HEK293 (cell line): ENCODE data around the gene DUSP22.

ENCODE experiments used
- CTCF ChIA-PET: fragments of 350-600 bp; formaldehyde crosslinking; extraction: SDS; loops from one replicate; lab custom pipeline; 2021; ENCODE audit warnings: antibody characterized with exemption; lab: Yijun Ruan, JAX
- POLR2A ChIA-PET: fragments of 300-600 bp; formaldehyde crosslinking; extraction: SDS; loops from one replicate; lab custom pipeline; 2020; ENCODE audit warnings: antibody characterized with exemption, inconsistent platforms; lab: Yijun Ruan, JAX
- H3K27ac ChIP-seq: fragments of 200-500 bp; sonication (Bioruptor generic); 2 replicates; pipeline ENCODE4 v1.5.1; 2014; ENCODE audit warnings: low read depth, low read length, control low read depth, inconsistent platforms; ENCODE audit errors: extremely low read depth
- H3K36me3 ChIP-seq, 2 experiments: fragments of 200-500 bp in 1 of 2; sonication (Bioruptor generic) in 1 of 2; 1 replicate in 1 of 2; 2 replicates in 1 of 2; pipeline ENCODE4 v1.5.1; 2014 to 2017; ENCODE audit warnings: inconsistent platforms in 2 of 2, low read length in 2 of 2; ENCODE audit not compliant: control insufficient read depth in 2 of 2, insufficient read depth in 1 of 2
- H3K4me1 ChIP-seq: fragments of 200-500 bp; sonication (Bioruptor generic); 2 replicates; pipeline ENCODE4 v1.5.1; 2014; ENCODE audit warnings: mild to moderate bottlenecking, low read length, inconsistent platforms; ENCODE audit not compliant: control insufficient read depth, insufficient read depth
- H3K4me3 ChIP-seq: 2 replicates; pipeline ENCODE4 v1.5.1; 2011; ENCODE audit warnings: low read depth, mild to moderate bottlenecking, control low read depth, low read length, moderate library complexity
- H3K9me3 ChIP-seq: fragments of 200-500 bp; sonication (Bioruptor generic); 2 replicates; pipeline ENCODE4 v1.5.1; 2014; ENCODE audit warnings: low read depth, low read length, inconsistent platforms; ENCODE audit not compliant: control insufficient read depth, insufficient read depth
- ELK4 ChIP-seq: IDR thresholded peaks from 2 replicates; pipeline ENCODE4 v1.6.1; 2011; ENCODE audit warnings: mild to moderate bottlenecking, low read depth, low read length, borderline replicate concordance
- GLI4 ChIP-seq: fragments of 450-650 bp; formaldehyde crosslinking; IDR thresholded peaks from 2 replicates; pipeline ENCODE4 v1.5.1; 2016; ENCODE audit warnings: missing biosample characterization, missing genetic modification characterization
- KLF8 ChIP-seq: fragments of 450-650 bp; formaldehyde crosslinking; IDR thresholded peaks from 2 replicates; pipeline ENCODE4 v1.5.1; 2016; ENCODE audit warnings: missing biosample characterization, missing genetic modification characterization
- PBX3 ChIP-seq: sonication (generic); formaldehyde crosslinking; IDR thresholded peaks from 2 replicates; pipeline ENCODE4 v1.8.1; 2022; ENCODE audit warnings: mild to moderate bottlenecking, moderate library complexity, missing genetic modification reagents
- ZBTB10 ChIP-seq: fragments of 450-650 bp; formaldehyde crosslinking; IDR thresholded peaks from 2 replicates; pipeline ENCODE4 v1.5.1; 2016; ENCODE audit warnings: missing biosample characterization, missing genetic modification characterization
- ZBTB20 ChIP-seq: fragments of 450-650 bp; formaldehyde crosslinking; IDR thresholded peaks from 2 replicates; pipeline ENCODE4 v1.5.1; 2016; ENCODE audit warnings: missing biosample characterization, missing genetic modification characterization
- ZBTB26 ChIP-seq: fragments of 450-650 bp; formaldehyde crosslinking; optimal IDR thresholded peaks from 2 replicates; pipeline ENCODE3; 2016; ENCODE audit warnings: missing biosample characterization, mild to moderate bottlenecking, missing genetic modification characterization
- ZNF202 ChIP-seq: fragments of 450-650 bp; formaldehyde crosslinking; IDR thresholded peaks from 2 replicates; pipeline ENCODE4 v1.5.1; 2016; ENCODE audit warnings: missing biosample characterization, missing genetic modification characterization, borderline replicate concordance
- ZNF292 ChIP-seq: fragments of 450-650 bp; formaldehyde crosslinking; IDR thresholded peaks from 2 replicates; pipeline ENCODE4 v1.5.1; 2016; ENCODE audit warnings: low read depth, missing biosample characterization, missing genetic modification characterization, borderline replicate concordance
- ZNF529 ChIP-seq: fragments of 450-650 bp; formaldehyde crosslinking; IDR thresholded peaks from 2 replicates; pipeline ENCODE4 v1.5.1; 2017; ENCODE audit warnings: missing genetic modification characterization, missing biosample characterization; ENCODE audit not compliant: insufficient replicate concordance
- ZNF792 ChIP-seq: fragments of 450-650 bp; formaldehyde crosslinking; IDR thresholded peaks from 2 replicates; pipeline ENCODE4 v1.5.1; 2016; ENCODE audit warnings: missing biosample characterization, missing genetic modification characterization
- ZXDB ChIP-seq: fragments of 450-650 bp; formaldehyde crosslinking; IDR thresholded peaks from 2 replicates; pipeline ENCODE4 v1.5.1; 2016; ENCODE audit warnings: missing biosample characterization, missing genetic modification characterization

Gene DUSP22

GRCh38 chr6:391559-392440 lies 99.5 kb downstream of the DUSP22 start, which contains the start of gene IRF4 (continued):
- TF ChIP-seq ZBTB26 (tag by site-specific recombination): peak; percentile 44
- TF ChIP-seq ZXDB: peak; percentile 61
- peak; percentile 79 for TF ChIP-seq ZBTB20 (tag by site-specific recombination)
- 0 out of 2 replicates have a peak, but pooled peaks have one; percentile 28 for TF ChIP-seq KLF8 (tag by site-specific recombination)
- peak; percentile 40; the same call in 1 of the 2 replicates for TF ChIP-seq ZBTB10 (tag by site-specific recombination)
- no peak for TF ChIP-seq ZNF792 (tag by site-specific recombination)
- TF ChIP-seq GLI4 (tag by site-specific recombination): 0 out of 2 replicates have a peak, but pooled peaks have one; percentile 42
- no peak for TF ChIP-seq ELK4
- no peak for TF ChIP-seq ZNF529 (tag by site-specific recombination)

- Histone ChIP-seq H3K9me3 (no peaks in the 10 kb centered on the region), H3K4me3 (no peak overlapping the region; the same call in 1 of the 2 replicates), H3K36me3 (no peaks in the 10 kb centered on the region), H3K27ac (no peak overlapping the region; the same call in 1 of the 2 replicates), H3K4me1 (no peaks in the 10 kb centered on the region; the same call in 1 of the 2 replicates)
- CTCF ChIA-PET: interaction anchor here (0.6 to 1.2 kb wide), 4 partner anchors 16 to 328 kb away, joined by 3 read pairs; no protein-coding TSS in a partner anchor
- POLR2A ChIA-PET: interaction anchor here (0.8 kb wide), 1 partner anchor 1031 kb away, joined by 3 read pairs; no protein-coding TSS in a partner anchor
- TF ChIP-seq ZNF202 (0 out of 2 replicates have a peak, but pooled peaks have one; percentile 53), PBX3 (CRISPR knock-in tag) (peak; percentile 75; the same call in 1 of the 2 replicates), ZNF292 (tag by site-specific recombination) (no peak)
Observed at GRCh38 chr6:392441-393390, 100.4 kb downstream of the DUSP22 start.
